Retinal pigment epithelial cell (primary cell): ENCODE measurements around the gene PLEKHM1.

ENCODE experiments used
- DNase-seq: peaks from one replicate; pipeline ENCODE4 v3.0.0-alpha.2; 2010; ENCODE audit warnings: low read depth
- H3K4me3 ChIP-seq: 2 replicates; pipeline ENCODE4 v1.5.1; 2011; ENCODE audit warnings: mild to moderate bottlenecking, low read length, control low read depth, moderate library complexity
- TF ChIP-seq, protein P1 (sequence below): conservative IDR thresholded peaks from 2 replicates; pipeline ENCODE4 v1.5.1; 2011; ENCODE audit warnings: low read depth, low read length, control low read depth, inconsistent platforms

The PLEKHM1 gene

DNA sequence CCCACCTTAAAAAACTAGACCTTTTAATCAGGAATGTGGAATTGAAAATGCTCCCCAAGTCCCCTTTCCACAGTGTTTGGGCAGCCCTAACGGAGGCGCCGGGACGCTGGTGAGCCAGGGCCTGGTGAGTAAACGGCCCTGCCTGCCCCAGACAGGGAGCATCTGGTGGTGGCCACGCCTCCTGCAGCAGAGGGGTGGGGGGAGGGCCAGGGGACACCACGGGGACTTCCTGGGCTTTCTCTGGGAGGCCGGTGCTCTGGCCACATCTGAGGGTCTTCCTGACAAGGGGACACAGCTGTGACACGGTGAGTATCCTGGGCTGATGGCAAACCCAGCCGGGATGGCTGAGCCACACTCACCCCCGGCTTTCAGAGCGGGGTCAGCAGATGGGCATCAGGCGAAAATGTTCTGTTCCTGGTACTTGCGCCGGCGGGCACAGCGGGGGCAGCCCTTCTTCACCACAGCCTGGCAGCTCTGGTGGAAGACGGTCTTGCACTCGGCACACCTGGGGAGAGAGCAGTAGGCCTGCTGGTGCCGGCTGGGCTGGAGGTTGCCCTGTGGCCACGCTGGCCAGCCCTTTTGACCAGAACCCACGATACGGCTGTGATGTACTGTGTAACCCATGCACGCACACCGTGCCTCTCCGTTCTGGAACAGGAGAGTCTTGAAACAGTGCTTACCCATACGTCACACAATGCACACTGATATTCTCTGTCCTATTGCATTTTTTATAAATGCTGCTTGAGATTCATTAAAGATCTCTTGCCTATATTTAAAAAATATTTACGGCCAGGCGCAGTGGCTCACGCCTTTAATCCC, 52.8 kb downstream of the PLEKHM1 start:
- no peak for DNase-seq

DNA sequence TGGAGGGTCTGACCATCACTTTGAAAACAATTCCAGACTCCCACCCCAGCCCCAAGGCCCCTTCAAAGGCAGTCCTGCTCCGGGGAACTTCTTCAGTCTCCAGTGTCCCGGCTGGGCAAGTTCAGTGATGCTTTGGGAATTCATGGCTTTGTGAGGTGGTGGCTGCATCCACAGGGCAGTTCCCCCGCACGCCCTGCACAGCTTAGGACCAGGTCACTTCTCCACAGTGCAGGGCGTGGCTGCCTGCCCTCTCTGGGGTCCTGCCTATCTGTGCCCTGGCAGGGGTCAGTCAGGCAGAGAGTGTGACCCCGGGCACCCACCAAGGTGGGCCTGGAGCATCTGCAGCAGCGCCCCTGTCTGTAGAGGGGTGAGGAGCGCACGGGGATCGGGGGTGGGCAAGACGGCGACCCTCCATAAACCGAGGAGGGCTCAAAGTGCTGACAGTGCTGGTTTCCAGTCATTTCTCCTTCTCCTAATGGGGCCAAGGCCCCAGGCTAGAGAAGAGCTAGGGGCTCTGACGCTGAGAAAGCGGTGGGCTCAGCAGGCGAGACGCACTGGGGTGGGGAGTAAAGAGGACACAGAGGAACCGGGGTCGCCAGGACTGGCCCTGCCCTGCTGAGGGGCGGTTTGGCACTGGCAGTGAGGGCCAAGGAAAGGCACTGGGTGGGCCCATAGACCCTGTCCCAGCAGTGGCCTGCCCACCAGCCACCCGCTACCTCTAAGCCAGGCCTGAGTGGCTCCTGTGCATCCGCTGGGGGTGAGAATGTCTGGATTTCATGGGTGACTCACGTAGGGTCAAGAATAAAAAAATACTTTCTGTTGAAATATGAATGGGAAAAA, 53.7 kb downstream of the PLEKHM1 start:
- DNase-seq: no peak
- TF ChIP-seq, protein P1, sequence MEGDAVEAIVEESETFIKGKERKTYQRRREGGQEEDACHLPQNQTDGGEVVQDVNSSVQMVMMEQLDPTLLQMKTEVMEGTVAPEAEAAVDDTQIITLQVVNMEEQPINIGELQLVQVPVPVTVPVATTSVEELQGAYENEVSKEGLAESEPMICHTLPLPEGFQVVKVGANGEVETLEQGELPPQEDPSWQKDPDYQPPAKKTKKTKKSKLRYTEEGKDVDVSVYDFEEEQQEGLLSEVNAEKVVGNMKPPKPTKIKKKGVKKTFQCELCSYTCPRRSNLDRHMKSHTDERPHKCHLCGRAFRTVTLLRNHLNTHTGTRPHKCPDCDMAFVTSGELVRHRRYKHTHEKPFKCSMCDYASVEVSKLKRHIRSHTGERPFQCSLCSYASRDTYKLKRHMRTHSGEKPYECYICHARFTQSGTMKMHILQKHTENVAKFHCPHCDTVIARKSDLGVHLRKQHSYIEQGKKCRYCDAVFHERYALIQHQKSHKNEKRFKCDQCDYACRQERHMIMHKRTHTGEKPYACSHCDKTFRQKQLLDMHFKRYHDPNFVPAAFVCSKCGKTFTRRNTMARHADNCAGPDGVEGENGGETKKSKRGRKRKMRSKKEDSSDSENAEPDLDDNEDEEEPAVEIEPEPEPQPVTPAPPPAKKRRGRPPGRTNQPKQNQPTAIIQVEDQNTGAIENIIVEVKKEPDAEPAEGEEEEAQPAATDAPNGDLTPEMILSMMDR: no peak
- H3K4me3 ChIP-seq: no peak overlapping the region

More for the DNA sequence above, 52.8 kb downstream of the PLEKHM1 start:
- H3K4me3 ChIP-seq: no peak overlapping the region
- TF ChIP-seq, protein P1: no peak

DNA sequence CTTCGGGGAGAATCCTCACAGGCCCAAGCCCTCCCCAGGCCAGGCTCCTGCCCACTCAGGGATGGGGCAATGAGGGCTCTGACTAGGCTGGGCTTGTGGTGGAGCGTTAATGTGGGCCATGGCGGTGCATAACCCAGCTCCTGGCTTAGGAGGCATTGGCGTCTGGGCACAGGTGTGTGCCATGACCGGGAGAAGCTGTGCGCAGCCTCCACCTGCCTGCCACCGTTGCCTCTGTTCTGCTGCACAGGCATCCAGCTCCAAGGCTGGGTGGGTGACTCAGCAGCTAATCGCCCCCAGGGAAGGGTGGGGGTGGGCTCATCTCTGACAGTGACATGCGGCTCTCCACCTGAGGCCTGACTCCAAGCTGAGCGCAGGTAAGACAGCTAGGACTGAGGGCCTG, 54.4 kb downstream of the PLEKHM1 start:
- no peak for DNase-seq
- TF ChIP-seq, protein P1: no peak
- no peak overlapping the region for H3K4me3 ChIP-seq

DNA sequence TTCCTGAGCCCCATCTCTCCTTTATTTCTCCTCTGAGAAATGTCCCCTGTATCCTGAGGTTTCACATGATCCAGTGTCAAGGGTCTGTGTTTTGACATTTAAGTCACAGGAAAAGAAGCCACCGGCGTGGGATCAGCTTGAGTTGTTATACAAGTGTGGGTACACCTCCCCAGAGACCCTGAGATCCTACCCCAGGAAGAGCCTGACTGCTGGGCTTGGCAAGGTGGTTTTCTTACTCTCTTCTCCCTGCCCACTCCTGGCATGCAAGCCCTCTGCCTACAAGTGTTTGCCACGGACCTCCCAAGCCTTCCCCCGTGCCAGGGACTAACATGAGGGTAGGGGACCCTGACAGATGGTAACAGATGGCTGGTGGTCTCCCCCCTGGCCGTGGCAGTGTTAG, 55.0 kb downstream of the PLEKHM1 start:
- no peak overlapping the region for H3K4me3 ChIP-seq
- DNase-seq: no peak
- TF ChIP-seq, protein P1: no peak

DNA sequence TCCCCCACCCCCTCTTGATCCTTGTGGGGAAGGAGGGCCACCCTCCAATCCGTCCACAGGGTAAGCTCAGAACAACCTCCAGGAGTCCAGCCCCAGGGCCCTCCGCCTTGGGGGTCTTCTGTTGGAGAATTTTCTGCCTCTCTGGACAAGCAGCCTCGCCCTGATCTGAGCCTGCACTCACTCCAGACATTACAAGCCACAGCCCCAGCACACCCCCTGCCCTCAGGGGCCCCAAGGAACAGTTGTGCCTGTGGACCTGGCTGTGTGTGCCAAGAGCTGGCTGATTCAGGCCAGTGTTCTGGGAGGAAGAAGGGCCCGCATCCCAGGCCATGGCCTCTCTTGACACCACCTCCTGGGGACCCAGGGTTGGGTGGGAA, 57.4 kb downstream of the PLEKHM1 start:
- no peak for DNase-seq
- TF ChIP-seq, protein P1: no peak
- no peak overlapping the region for H3K4me3 ChIP-seq

DNA sequence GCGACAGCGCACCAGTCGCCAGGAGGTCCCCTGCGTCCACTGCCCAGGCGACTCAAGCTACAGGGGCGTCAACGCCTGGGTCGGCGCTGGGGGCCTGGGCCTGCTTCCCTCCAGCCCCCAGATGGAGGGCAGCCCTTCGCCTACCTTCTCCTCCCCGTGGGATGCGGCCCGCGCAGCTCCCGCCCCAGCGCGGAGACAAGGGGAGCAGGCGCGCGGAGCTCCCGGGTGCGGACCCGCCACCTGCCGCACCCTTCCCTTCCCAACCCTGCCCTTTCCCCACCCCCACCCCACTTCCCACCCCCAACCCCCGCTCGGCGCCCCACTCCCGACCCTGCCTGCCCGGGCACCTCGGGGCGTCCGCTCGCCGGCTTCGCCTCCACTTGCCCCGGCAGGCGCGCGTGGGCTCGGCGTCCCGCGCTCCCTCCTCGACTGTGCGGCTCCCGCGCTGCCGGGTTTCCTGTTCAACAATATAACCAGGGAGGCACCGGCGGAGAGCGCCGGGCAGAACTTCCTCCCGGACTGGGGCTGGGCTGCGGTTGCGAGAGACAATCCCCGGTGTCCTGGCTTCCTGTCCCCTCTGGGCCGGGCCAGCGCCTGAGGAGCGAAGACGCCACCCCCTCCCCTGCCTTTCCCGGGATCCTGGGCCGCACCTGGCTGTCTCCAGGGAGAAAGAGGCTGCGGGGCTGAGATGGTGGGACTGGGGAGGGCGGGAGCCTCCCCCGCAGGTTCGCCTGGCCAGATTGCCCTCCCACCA, 57.9 kb downstream of the PLEKHM1 start, which contains the start of gene ARHGAP27:
TSS of gene ARHGAP27 (minus strand) at position 466 of the 754 bp plus-strand sequence. CDS start 2,591 bp downstream, outside the sequence.
- DNase-seq: no peak
- H3K4me3 ChIP-seq: peak within 1 kb of the TSS; percentile 55
- TF ChIP-seq, protein P1: no peak
